ENCODE measurements around the gene ZG16B.

ZG16B gene

GRCh38 chr16:2818272-2818876, 11.7 kb upstream of the ZG16B start:
- no peak for TF ChIP-seq CTCF (IDR thresholded peaks at IDR 0.05; ENCODE audit: control extremely low read depth, extremely low read depth, low read depth, missing control alignments)

DNA sequence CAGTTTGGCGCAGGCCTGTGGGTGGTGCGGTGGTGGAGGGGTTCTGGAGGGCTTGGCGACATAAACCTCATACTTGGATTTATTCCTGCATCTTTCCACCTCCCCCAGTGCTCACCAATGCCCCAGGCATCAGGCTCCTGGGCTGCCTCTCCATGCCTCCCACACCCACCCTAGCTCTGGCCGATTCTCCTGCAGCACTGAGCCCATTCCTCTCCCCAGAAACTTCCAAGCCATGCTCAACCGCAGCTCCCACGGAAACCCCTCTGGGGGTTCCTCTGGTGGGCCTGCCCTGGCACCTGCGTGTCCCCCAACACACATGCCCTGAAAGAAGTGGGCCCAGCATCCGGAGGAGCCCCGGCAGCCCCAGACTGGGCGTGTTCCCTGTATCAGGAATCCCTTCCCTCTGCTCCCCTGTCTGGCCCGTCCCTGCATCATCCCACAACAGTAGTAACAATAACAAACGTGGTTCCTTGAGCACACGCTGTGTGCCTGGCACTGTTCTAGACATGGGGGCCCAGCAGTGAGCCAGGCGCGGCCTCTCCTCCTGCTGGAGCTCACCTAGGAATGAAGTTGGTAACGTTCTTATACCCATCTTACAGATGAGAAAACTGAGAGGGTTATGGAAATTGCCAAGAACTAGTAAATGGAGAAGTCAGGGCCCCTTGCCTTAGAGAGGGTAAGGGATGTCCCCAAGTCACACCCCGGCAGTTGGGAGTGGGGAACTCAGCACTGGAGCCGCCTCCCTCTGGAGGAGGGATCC, 10.7 kb upstream of the ZG16B start:
- DNase-seq (ENCODE audit: extremely low spot score), result no peak
- ChIA-PET POLR2A (no interaction called here), CTCF (no interaction called here)
- TF ChIP-seq CTCF (IDR thresholded peaks at IDR 0.05; ENCODE audit: control extremely low read depth, extremely low read depth, low read depth, missing control alignments), result no peak

More at GRCh38 chr16:2818272-2818876, 11.7 kb upstream of the ZG16B start:
- DNase-seq (ENCODE audit: extremely low spot score), result no peak
- ChIA-PET POLR2A (no interaction called here), CTCF (no interaction called here)

DNA sequence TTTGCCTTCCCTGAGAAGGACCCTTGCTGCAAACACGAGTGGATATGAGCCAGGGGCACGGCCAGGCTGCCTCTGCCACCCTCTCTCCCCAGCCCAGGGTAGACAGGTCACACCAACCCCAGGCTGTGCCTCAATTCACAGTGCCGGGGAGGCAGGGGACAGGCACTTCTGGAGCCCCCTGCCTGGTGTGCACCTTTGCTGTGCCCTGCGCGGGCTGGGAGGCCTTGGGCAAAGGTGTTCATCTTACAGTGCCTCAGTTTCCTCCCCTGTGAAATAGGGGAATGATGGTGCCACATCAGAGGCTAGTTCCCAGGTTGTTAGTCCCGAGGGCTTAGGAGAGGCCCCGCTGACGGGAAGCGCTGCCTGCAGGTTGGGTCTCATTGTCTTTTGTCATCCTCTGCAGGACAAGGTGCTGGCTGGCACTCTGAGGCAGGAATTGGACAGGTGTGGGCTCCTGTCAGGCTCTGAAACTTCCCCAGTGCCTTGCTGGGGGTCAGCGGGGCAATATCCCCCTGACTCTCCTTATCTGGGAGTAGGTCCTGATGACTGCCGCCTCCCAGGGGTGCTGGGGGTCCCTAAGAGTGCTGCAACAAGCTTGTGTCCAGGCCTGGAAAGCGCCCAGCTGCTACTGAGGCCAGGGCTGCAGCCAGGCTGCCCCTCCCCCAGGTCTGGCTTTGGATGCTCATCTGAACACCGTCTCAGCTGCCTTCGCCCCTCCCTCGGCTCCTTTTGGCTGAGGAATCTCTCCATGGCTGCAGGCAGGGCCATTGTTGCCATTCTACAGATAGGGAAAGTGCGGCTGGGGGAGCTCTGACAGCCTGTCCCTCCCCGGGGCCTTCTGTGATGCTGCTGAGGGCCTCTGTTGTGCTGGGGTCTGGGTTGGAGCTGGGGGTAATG, 9.9 kb upstream of the ZG16B start:
- CTCF ChIA-PET, result interaction anchor here (4.5 kb wide), 1 partner anchor 19 kb away, joined by 18 read pairs; no protein-coding TSS in a partner anchor
- no peak for TF ChIP-seq CTCF (IDR thresholded peaks at IDR 0.05; ENCODE audit: control extremely low read depth, extremely low read depth, low read depth, missing control alignments)
- no peak for DNase-seq (ENCODE audit: extremely low spot score)
- POLR2A ChIA-PET, result no interaction called here

GRCh38 chr16:2820836-2821486, 9.1 kb upstream of the ZG16B start:
- ChIA-PET POLR2A (no interaction called here), CTCF (interaction anchor here (1.7 to 4.5 kb wide), 2 partner anchors 10 to 18 kb away, joined by 5 to 18 read pairs; no protein-coding TSS in a partner anchor)
- DNase-seq (ENCODE audit: extremely low spot score), result no peak
- TF ChIP-seq CTCF (IDR thresholded peaks at IDR 0.05; ENCODE audit: control extremely low read depth, extremely low read depth, low read depth, missing control alignments), result no peak

GRCh38 chr16:2821487-2822157, 8.5 kb upstream of the ZG16B start:
- TF ChIP-seq CTCF (IDR thresholded peaks at IDR 0.05; ENCODE audit: control extremely low read depth, extremely low read depth, low read depth, missing control alignments), result no peak
- ChIA-PET CTCF (interaction anchor here (1.7 to 4.5 kb wide), 2 partner anchors 11 to 18 kb away, joined by 5 to 18 read pairs; no protein-coding TSS in a partner anchor), POLR2A (no interaction called here)
- DNase-seq (ENCODE audit: extremely low spot score), result no peak

All from GM10248 (cell line).